MCF 10A (cell line): Measurements from ENCODE around the gene GNA15. TPM values are rescaled to one million over a fixed set of nuclear protein-coding genes. Genes with fewer than 3 reads are reported as not detected.

Experiments used
- BruUV-seq: library from RNA; stranded (reverse); fragments of 400-500 nt; replicated peaks from 2 replicates; lab custom pipeline; 2021; lab: Mats Ljungman, UMichigan
- CTCF ChIA-PET: fragments of 300-600 bp; sonication (Branson Sonifier 250); formaldehyde crosslinking; extraction: SDS; loops from one replicate; lab custom pipeline; 2021; ENCODE audit warnings: antibody characterized with exemption, inconsistent platforms; lab: Yijun Ruan, JAX
- POLR2A ChIA-PET: fragments of 300-600, 350-650 bp; sonication (Branson Sonifier 250); formaldehyde crosslinking; extraction: SDS; loops from one replicate; lab custom pipeline; 2020; ENCODE audit warnings: antibody characterized with exemption, inconsistent platforms; lab: Yijun Ruan, JAX
- DNase-seq: peaks from one replicate; pipeline ENCODE4 v3.0.0-alpha.2; 2018; ENCODE audit not compliant: unreplicated experiment
- H3K27ac Mint-ChIP-seq: one replicate; pipeline ENCODE4 v1.8.0; 2022; ENCODE audit warnings: mild to moderate bottlenecking, low read depth, mixed read lengths; ENCODE audit not compliant: unreplicated experiment
- H3K27me3 Mint-ChIP-seq: one replicate; pipeline ENCODE4 v1.8.0; 2022; ENCODE audit warnings: mixed read lengths; ENCODE audit not compliant: insufficient read depth, unreplicated experiment
- H3K36me3 Mint-ChIP-seq: one replicate; pipeline ENCODE4 v1.8.0; 2022; ENCODE audit warnings: mild to moderate bottlenecking, moderate library complexity, mixed read lengths; ENCODE audit not compliant: insufficient read depth, unreplicated experiment
- H3K4me1 Mint-ChIP-seq: one replicate; pipeline ENCODE4 v1.8.0; 2022; ENCODE audit warnings: mixed read lengths; ENCODE audit not compliant: insufficient read depth, unreplicated experiment
- H3K4me3 Mint-ChIP-seq: one replicate; pipeline ENCODE4 v1.8.0; 2022; ENCODE audit warnings: mild to moderate bottlenecking, moderate library complexity, mixed read lengths; ENCODE audit not compliant: unreplicated experiment
- H3K9me3 Mint-ChIP-seq: one replicate; pipeline ENCODE4 v1.8.0; 2022; ENCODE audit warnings: mixed read lengths; ENCODE audit not compliant: unreplicated experiment
- intact Hi-C: fragments of 100-400 bp; cut with micrococcal nuclease; formaldehyde crosslinking; loops from 2 replicates; pipeline ENCODE4 v1.14.1; 2022
- total RNA-seq: library from RNA; stranded (reverse); gene quantifications from 2 replicates; pipeline ENCODE4 v1.2.3, GENCODE V29; 2022
- TF ChIP-seq, protein P1 (sequence below): fragments of 200-600 bp; IDR thresholded peaks from one replicate; pipeline ENCODE4 v1.8.0; 2022; ENCODE audit warnings: antibody characterized with exemption, mild to moderate bottlenecking; ENCODE audit not compliant: unreplicated experiment

GNA15 gene
- total RNA-seq, 1 experiment from 2014 or later: 47.1 TPM

DNA sequence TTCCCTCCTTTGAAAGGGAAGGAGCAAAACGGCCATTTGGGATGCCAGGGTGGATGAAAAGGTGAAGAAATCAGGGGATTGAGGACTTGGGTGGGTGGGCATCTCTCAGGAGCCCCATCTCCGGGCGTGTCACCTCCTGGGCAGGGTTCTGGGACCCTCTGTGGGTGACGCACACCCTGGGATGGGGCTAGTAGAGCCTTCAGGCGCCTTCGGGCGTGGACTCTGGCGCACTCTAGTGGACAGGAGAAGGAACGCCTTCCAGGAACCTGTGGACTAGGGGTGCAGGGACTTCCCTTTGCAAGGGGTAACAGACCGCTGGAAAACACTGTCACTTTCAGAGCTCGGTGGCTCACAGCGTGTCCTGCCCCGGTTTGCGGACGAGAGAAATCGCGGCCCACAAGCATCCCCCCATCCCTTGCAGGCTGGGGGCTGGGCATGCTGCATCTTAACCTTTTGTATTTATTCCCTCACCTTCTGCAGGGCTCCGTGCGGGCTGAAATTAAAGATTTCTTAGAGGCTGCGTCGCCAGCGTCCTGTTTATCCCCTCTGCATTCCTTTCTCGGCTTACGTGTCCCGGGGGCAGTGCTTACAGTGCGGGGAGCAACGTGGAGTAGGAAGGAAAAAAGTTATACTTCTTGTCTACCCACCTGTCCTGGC lies 27.5 kb downstream of the GNA15 start:
- Mint-ChIP-seq H3K36me3 (peaks cover 69% of the 10 kb centered on the region), H3K4me1 (peaks cover 5% of the 10 kb centered on the region), H3K27ac (no peak overlapping the region), H3K4me3 (no peak overlapping the region), H3K9me3 (no peaks in the 10 kb centered on the region), H3K27me3 (no peaks in the 10 kb centered on the region)
- POLR2A ChIA-PET: no interaction called here
- intact Hi-C loops: loop anchor here (1.0 to 5.0 kb wide), 3 partner anchors 34 to 211 kb away; no protein-coding TSS in a partner anchor
- DNase-seq: peak; percentile 66
- CTCF ChIA-PET: interaction anchor here (0.5 to 5.0 kb wide), 15 partner anchors 9 to 211 kb away, joined by 3 to 59 read pairs (median 5); no protein-coding TSS in a partner anchor
- TSS peak; percentile 54 for BruUV-seq
- TF ChIP-seq, protein P1, sequence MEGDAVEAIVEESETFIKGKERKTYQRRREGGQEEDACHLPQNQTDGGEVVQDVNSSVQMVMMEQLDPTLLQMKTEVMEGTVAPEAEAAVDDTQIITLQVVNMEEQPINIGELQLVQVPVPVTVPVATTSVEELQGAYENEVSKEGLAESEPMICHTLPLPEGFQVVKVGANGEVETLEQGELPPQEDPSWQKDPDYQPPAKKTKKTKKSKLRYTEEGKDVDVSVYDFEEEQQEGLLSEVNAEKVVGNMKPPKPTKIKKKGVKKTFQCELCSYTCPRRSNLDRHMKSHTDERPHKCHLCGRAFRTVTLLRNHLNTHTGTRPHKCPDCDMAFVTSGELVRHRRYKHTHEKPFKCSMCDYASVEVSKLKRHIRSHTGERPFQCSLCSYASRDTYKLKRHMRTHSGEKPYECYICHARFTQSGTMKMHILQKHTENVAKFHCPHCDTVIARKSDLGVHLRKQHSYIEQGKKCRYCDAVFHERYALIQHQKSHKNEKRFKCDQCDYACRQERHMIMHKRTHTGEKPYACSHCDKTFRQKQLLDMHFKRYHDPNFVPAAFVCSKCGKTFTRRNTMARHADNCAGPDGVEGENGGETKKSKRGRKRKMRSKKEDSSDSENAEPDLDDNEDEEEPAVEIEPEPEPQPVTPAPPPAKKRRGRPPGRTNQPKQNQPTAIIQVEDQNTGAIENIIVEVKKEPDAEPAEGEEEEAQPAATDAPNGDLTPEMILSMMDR: peak; percentile 93

DNA sequence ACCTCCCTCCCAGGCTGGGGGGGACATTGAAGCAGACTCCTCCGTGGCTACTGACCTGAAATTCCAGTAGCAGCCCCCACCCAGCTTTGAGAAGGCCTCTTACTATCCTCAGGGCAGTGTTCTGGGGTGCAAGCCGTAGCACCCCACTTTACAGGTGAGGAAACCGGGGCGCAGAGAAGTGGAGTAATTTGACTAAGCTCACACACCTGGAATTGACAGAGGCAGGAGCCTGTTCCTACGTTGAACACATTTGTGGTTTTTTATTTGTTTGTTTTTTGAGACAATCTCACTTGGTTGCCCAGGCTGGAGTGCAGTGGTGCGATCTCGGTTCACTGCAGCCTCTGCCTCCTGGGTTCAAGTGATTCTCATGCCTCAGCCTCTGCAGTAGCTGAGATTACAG lies 28.1 kb downstream of the GNA15 start:
- TF ChIP-seq, protein P1: no peak
- H3K27me3 Mint-ChIP-seq: no peaks in the 10 kb centered on the region
- ChIA-PET CTCF (interaction anchor here (0.5 to 5.0 kb wide), 16 partner anchors 8 to 212 kb away, joined by 3 to 59 read pairs (median 4); no protein-coding TSS in a partner anchor), POLR2A (no interaction called here)
- intact Hi-C loops: loop anchor here (1.0 to 5.0 kb wide), 3 partner anchors 35 to 212 kb away; no protein-coding TSS in a partner anchor
- no peaks in the 10 kb centered on the region for H3K9me3 Mint-ChIP-seq
- no peak overlapping the region for H3K4me3 Mint-ChIP-seq
- DNase-seq: no peak
- peaks cover 63% of the 10 kb centered on the region for H3K36me3 Mint-ChIP-seq
- no peak overlapping the region for H3K27ac Mint-ChIP-seq
- no TSS peak for BruUV-seq
- H3K4me1 Mint-ChIP-seq: peaks cover 5% of the 10 kb centered on the region

DNA sequence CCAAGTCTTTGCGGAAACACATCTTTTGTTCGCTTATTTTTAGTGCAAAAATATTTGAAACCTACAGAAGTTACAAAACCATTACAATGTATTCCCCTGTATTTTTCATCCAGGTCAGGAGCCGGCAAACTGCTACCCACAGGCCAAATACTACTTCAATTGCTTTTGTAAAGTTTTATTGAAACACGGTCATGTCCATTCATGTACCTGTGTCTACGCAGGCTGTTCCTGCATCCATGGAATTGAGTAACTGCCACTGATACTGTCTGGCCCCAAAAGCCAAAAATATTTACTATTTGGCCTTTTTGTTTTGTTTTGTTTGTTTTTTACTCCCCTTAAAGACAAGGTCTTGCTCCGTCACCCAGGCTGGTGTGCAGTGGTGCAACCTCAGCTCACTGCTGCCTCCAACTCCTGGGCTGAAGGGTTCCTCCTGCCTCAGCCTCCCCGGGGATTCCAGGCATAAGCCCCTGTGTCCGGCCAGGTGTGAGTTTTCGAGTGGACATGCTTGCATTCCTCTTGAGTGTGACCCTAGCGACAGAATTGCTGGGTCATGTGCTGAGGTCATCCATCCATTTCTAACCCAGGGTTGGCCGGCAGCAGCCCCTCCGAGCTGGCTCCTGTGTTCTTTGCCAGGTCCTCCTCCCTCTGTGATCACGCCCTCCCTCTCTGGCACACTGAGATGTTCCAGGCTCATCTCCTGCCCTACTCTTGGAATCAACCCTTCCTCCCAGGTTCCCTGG lies 31.9 kb downstream of the GNA15 start:
- no TSS peak for BruUV-seq
- no peaks in the 10 kb centered on the region for H3K27me3 Mint-ChIP-seq
- peaks cover 6% of the 10 kb centered on the region for H3K4me1 Mint-ChIP-seq
- POLR2A ChIA-PET: no interaction called here
- intact Hi-C loops: no loop called here
- H3K9me3 Mint-ChIP-seq: no peaks in the 10 kb centered on the region
- no peak for DNase-seq
- TF ChIP-seq, protein P1: no peak
- CTCF ChIA-PET: interaction anchor here (5.0 kb wide), 1 partner anchor 37 kb away, joined by 59 read pairs; no protein-coding TSS in a partner anchor
- H3K36me3 Mint-ChIP-seq: peaks cover 32% of the 10 kb centered on the region
- peak overlapping the region; percentile 61 for H3K27ac Mint-ChIP-seq
- H3K4me3 Mint-ChIP-seq: no peak overlapping the region
